ENCODE measurements around the gene LIN7B. TPM values are rescaled to one million over a fixed set of nuclear protein-coding genes. Genes with fewer than 3 reads are reported as not detected.

LIN7B gene
- total and polyA plus RNA-seq, 9 of the 15 experiments (the other 6 are each of a cell fraction or from before 2014, with no cell fraction given) = 0.89 to 15.7 (median 4.0) TPM

GRCh38 chr19:49114630-49115363, 627 bp downstream of the LIN7B start (continued):
- TF ChIP-seq DNMT1 (IDR thresholded peaks at IDR 0.05) = no peak
- no peak for TF ChIP-seq ZNF445 (CRISPR knock-in tag; IDR thresholded peaks at IDR 0.05; ENCODE audit: low read depth)
- no peak for TF ChIP-seq ZNF3 (CRISPR knock-in tag; IDR thresholded peaks at IDR 0.05)
- no peak for TF ChIP-seq NR2C1 (IDR thresholded peaks at IDR 0.05)
- peak; percentile 27; the same call in 1 of the 2 replicates for TF ChIP-seq NR2C1 (tag; IDR thresholded peaks at IDR 0.05)
- no peak for TF ChIP-seq TAF15 (IDR thresholded peaks at IDR 0.05; ENCODE audit: low read depth, low read length)
- no peak for TF ChIP-seq ARID3A (IDR thresholded peaks at IDR 0.05; ENCODE audit: borderline replicate concordance, low read depth, low read length)
- TF ChIP-seq RCOR1 (IDR thresholded peaks at IDR 0.05; ENCODE audit: borderline replicate concordance in 1 of 2, low read depth in 2 of 2, low read length in 2 of 2) = no peak
- no peak for TF ChIP-seq FOXO4 (CRISPR knock-in tag; IDR thresholded peaks at IDR 0.05)
- TF ChIP-seq RBM39 (optimal IDR thresholded peaks at IDR 0.05; ENCODE audit: low read depth, low read length) = no peak
- no peak for TF ChIP-seq HDAC1 (IDR thresholded peaks at IDR 0.05)
- no peak for TF ChIP-seq ARNT (IDR thresholded peaks at IDR 0.05)
- no peak for TF ChIP-seq HNRNPLL (IDR thresholded peaks at IDR 0.05; ENCODE audit: low read depth, low read length, poor library complexity, severe bottlenecking)
- 0 out of 2 replicates have a peak, but pooled peaks have one; percentile 42 for TF ChIP-seq MBD2 (IDR thresholded peaks at IDR 0.05; ENCODE audit: borderline replicate concordance, low read depth)
- peak in 1 of 3 experiments; percentile 26 for TF ChIP-seq YY1 (IDR thresholded peaks at IDR 0.05; ENCODE audit: borderline replicate concordance in 1 of 3, control insufficient read depth in 1 of 3, extremely low read depth in 1 of 3, insufficient read depth in 3 of 3, insufficient read length in 1 of 3, insufficient replicate concordance in 2 of 3, low read depth in 1 of 3, low read length in 2 of 3)
- no peak for TF ChIP-seq KDM2B (CRISPR knock-in tag; IDR thresholded peaks at IDR 0.05)
- TF ChIP-seq DLX4 (CRISPR knock-in tag; IDR thresholded peaks at IDR 0.05) = no peak
- TF ChIP-seq HNRNPUL1 (IDR thresholded peaks at IDR 0.05; ENCODE audit: low read length) = no peak
- no peak for TF ChIP-seq RBM22 (IDR thresholded peaks at IDR 0.05; ENCODE audit: low read depth, low read length, poor library complexity, severe bottlenecking)
- TF ChIP-seq RBBP5 (IDR thresholded peaks at IDR 0.05; ENCODE audit: borderline replicate concordance, insufficient read depth, low read length, poor library complexity, severe bottlenecking) = no peak
- peak; percentile 33 for TF ChIP-seq L3MBTL2 (IDR thresholded peaks at IDR 0.05)
- no peak for TF ChIP-seq GATAD2A (IDR thresholded peaks at IDR 0.05)
- TF ChIP-seq BCL6 (CRISPR knock-in tag; IDR thresholded peaks at IDR 0.05) = no peak
- TF ChIP-seq ZNF280B (CRISPR knock-in tag; IDR thresholded peaks at IDR 0.05) = no peak
